ENCODE measurements around the gene KHK.
A peak's percentile ranks its signal among the peaks of the same experiment; 100 is the strongest.
"Not testable (repeated sequence)": the region's sequence is repeated elsewhere in the genome, so short reads cannot be mapped to it uniquely, and the experiment has no call there.

The KHK gene

GRCh38 chr2:27071990-27072830, 14.4 kb upstream of the KHK start:
- Mint-ChIP-seq H3K4me1 (ENCODE audit: low read depth) (peaks cover 79% of the 10 kb centered on the region), H3K27me3 (no peaks in the 10 kb centered on the region), H3K9me3 (no peaks in the 10 kb centered on the region), H3K36me3 (ENCODE audit: low read depth) (peaks cover 37% of the 10 kb centered on the region), H3K4me3 (peak overlapping the region; percentile 87), H3K27ac (peak overlapping the region; percentile 93)

DNA sequence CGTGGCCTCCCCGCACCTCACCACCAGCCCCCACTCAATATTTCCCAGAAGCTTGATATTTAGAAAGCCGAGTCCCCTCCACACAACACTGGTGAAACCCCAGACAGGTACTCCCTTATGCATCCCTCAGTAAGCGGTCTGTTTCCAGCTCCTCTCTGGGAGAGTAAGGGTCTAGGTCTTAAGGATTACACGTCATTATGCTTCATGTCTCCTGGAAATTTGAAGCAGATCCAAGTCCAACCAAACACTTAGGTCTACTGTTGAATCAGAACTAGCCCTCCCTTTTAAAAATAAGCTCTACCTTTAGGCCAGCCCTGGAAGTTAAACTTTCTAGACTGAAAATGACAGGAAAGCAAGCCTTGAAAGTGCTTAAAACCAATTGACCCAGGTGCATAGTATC, 13.7 kb upstream of the KHK start:
- Mint-ChIP-seq H3K4me1 (ENCODE audit: low read depth) (peaks cover 81% of the 10 kb centered on the region), H3K4me3 (peak overlapping the region; percentile 87), H3K27me3 (no peaks in the 10 kb centered on the region), H3K9me3 (no peaks in the 10 kb centered on the region), H3K27ac (peak overlapping the region; percentile 47), H3K36me3 (ENCODE audit: low read depth) (peaks cover 30% of the 10 kb centered on the region)

DNA sequence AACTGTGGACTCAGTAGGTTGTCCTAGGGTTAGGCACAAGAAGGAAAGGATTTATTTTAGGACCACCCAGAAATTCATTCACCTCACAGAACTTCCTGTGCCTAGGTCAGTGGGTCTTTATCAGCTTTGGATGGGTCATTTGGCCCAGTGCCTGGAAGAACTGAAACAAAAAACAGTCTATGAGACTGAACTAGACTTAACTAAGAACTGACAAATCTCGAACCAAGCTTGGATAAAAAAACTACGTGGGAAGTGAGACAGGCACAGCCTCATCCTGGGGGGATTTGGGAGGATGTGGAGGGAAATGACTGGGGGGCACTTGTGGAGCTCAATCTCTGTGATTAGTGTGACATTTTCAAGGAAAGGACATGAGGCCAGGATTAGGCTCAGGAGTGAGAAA, 12.8 kb upstream of the KHK start:
- Mint-ChIP-seq H3K27me3 (no peaks in the 10 kb centered on the region), H3K4me3 (no peak overlapping the region), H3K36me3 (ENCODE audit: low read depth) (peaks cover 22% of the 10 kb centered on the region), H3K27ac (peak overlapping the region; percentile 17), H3K4me1 (ENCODE audit: low read depth) (peaks cover 73% of the 10 kb centered on the region), H3K9me3 (no peaks in the 10 kb centered on the region)

GRCh38 chr2:27074738-27075565, 11.6 kb upstream of the KHK start:
- Mint-ChIP-seq H3K36me3 (ENCODE audit: low read depth) (peaks cover 10% of the 10 kb centered on the region), H3K4me1 (ENCODE audit: low read depth) (peaks cover 62% of the 10 kb centered on the region), H3K27me3 (no peaks in the 10 kb centered on the region), H3K9me3 (no peaks in the 10 kb centered on the region), H3K4me3 (peak overlapping the region; percentile 14), H3K27ac (peak overlapping the region; percentile 68)

DNA sequence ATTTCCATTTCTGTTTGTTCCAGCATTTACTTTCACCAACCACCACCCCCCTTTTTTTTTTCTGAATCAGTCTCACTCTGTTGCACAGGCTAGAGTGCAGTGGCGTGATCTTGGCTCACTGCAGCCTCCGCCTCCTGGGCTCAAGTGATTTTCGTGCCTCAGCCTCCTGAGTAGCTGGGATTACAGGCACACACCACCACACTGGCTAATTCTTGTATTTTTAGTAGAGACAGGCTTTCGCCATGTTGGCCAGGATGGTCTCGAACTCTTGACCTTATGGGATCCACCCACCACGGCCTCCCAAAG, 11.1 kb upstream of the KHK start:
- not testable (repeated sequence) for H3K27me3 Mint-ChIP-seq; H3K9me3 Mint-ChIP-seq; H3K36me3 Mint-ChIP-seq (ENCODE audit: low read depth)
- peak overlapping the region; percentile 68 for H3K27ac Mint-ChIP-seq
- H3K4me1 Mint-ChIP-seq (ENCODE audit: low read depth) = peaks cover 61% of the 10 kb centered on the region
- peak overlapping the region; percentile 14 for H3K4me3 Mint-ChIP-seq

- Mint-ChIP-seq H3K27me3 (no peaks in the 10 kb centered on the region), H3K4me1 (ENCODE audit: low read depth) (peaks cover 64% of the 10 kb centered on the region), H3K27ac (peak overlapping the region; percentile 60), H3K4me3 (no peak overlapping the region), H3K9me3 (no peaks in the 10 kb centered on the region), H3K36me3 (ENCODE audit: low read depth) (no peaks in the 10 kb centered on the region)
Measured at GRCh38 chr2:27076323-27076722, 10.2 kb upstream of the KHK start.

DNA sequence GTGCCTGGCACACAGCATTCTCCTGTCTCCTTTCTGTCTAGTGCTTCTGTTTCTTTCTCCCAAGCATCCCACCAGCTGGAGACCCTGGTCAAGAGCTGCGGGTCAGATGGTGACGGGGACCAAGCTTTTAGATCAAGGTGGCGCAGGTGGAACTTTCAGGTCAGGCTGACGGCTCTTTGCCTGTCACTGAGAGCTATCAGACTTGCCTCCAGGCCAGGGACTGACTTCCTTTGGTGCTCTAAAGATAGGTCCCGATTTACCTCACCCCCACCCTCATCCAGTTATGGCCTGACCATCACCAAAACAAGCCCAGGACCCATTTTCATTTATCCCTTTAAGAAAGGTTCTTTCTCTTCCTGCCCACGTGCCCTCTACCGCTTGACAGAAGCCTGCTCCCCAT, 9.3 kb upstream of the KHK start:
- Mint-ChIP-seq H3K27ac (no peak overlapping the region), H3K9me3 (no peaks in the 10 kb centered on the region), H3K36me3 (ENCODE audit: low read depth) (no peaks in the 10 kb centered on the region), H3K4me3 (no peak overlapping the region), H3K27me3 (no peaks in the 10 kb centered on the region), H3K4me1 (ENCODE audit: low read depth) (peaks cover 66% of the 10 kb centered on the region)

DNA sequence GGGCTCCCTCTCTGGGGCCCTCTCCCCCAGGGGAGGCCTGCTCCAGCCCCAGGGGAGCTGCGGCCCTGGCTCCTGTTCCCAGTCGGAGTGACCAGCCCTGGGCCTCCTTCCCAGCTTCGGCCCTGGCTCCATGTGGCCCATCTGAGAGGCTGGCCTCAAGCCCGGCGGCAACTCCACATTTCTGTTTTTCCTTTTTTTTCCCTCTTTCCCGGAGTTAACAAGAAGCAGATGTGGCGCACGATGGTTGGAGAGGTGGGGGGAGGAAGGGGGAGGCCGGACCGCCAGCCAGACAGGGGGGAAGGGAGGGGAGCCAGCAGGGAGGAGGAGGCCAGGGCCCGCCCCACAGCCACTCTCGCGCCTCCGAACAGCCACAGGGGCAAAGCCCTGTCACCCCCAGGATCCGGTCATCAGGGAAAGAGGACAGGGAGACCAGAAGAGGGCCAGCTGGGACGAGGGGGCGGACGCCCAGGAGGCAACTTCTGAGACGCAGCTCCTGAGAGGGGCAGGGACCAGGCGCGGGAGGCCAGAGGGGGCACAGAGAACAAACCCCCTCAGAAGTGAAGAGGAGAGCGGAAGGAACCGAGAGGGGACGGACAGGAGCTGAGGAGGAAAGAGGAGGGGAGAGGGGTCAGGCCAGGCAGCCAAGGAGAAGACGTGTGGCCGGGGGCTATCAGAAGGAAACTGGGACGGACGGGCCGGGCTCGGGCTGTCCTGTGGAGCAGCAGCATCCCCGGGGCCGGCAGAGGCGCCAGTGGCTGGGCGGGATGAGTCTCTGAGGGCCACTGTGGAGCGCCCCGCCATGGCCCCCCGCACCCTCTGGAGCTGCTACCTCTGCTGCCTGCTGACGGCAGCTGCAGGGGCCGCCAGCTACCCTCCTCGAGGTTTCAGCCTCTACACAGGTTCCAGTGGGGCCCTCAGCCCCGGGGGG, 8.0 kb upstream of the KHK start, which contains the start of gene EMILIN1:
EMILIN1 (plus strand) TSS at position 349 of the 928 bp plus-strand sequence; CDS start at position 800, 451 bp downstream.
- peaks cover 55% of the 10 kb centered on the region for H3K4me1 Mint-ChIP-seq (ENCODE audit: low read depth)
- no peak within 1 kb of the TSS for H3K27ac Mint-ChIP-seq
- no peak within 1 kb of the TSS for H3K4me3 Mint-ChIP-seq
- no peaks in the 10 kb centered on the region for H3K9me3 Mint-ChIP-seq
- no peaks in the 10 kb centered on the region for H3K36me3 Mint-ChIP-seq (ENCODE audit: low read depth)
- H3K27me3 Mint-ChIP-seq = no peaks in the 10 kb centered on the region

DNA sequence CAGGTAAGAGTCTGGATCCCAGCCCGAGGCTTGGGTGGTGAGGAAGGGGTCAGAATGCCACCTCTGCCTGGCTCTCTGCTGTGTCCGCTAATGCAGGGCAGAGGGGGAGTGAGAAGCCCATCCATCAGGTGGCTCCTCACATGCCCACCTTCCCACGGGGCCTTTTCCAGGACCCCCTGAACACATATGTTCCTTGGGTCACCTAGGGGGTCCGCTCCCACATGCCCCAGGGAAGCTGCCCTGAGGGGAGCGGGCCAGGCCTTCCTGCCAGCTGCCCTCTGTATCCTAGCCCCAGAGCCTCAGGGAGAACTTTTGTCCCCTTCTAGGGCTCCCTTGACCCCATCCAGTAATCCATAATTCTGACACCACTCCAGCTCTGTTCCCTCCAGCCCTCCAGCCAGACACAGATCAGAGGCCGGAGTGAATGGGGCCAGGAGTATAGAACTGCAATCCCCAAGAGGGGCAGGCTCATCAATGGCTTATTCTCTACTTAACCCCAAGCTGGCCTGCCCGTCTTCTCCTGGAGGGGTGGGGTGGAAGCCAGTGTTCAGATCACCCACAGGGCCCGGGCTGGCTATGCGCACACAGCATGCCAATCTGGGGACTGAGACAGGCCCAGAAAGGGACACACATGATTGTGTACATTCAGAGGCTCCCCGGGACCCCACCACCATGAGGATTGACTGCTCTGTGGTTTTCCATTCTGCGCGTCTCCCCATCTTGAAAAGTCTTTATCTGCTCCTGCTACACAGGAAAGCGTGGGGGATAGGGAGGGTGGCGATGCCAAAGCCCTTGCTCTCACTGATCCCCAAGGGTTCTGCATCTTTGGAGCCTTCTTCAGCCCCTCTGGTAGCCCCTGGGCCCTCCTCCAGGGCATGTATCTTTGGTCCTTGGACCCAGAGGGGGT, 7.1 kb upstream of the KHK start:
- H3K9me3 Mint-ChIP-seq = no peaks in the 10 kb centered on the region
- H3K27ac Mint-ChIP-seq = no peak overlapping the region
- no peak overlapping the region for H3K4me3 Mint-ChIP-seq
- H3K36me3 Mint-ChIP-seq (ENCODE audit: low read depth) = no peaks in the 10 kb centered on the region
- H3K4me1 Mint-ChIP-seq (ENCODE audit: low read depth) = peaks cover 45% of the 10 kb centered on the region
- no peaks in the 10 kb centered on the region for H3K27me3 Mint-ChIP-seq

- Mint-ChIP-seq H3K4me3 (peak overlapping the region; percentile 53), H3K36me3 (ENCODE audit: low read depth) (no peaks in the 10 kb centered on the region), H3K4me1 (ENCODE audit: low read depth) (peaks cover 41% of the 10 kb centered on the region), H3K9me3 (no peaks in the 10 kb centered on the region), H3K27ac (peak overlapping the region; percentile 36), H3K27me3 (no peaks in the 10 kb centered on the region)
Measured at GRCh38 chr2:27080140-27080469, 6.5 kb upstream of the KHK start.

DNA sequence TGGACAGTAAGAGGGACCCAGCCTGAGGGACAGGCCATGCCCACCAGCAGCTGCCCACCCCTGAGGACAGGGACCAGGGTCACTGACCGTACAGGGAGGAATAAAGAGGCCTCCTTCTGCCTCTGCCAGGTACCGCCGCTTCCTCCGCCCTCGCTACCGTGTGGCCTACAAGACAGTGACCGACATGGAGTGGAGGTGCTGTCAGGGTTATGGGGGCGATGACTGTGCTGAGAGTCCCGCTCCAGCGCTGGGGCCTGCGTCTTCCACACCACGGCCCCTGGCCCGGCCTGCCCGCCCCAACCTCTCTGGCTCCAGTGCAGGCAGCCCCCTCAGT, 6.0 kb upstream of the KHK start:
- no peaks in the 10 kb centered on the region for H3K27me3 Mint-ChIP-seq
- H3K4me3 Mint-ChIP-seq = peak overlapping the region; percentile 81
- peak overlapping the region; percentile 98 for H3K27ac Mint-ChIP-seq
- peaks cover 41% of the 10 kb centered on the region for H3K4me1 Mint-ChIP-seq (ENCODE audit: low read depth)
- no peaks in the 10 kb centered on the region for H3K9me3 Mint-ChIP-seq
- H3K36me3 Mint-ChIP-seq (ENCODE audit: low read depth) = no peaks in the 10 kb centered on the region

DNA sequence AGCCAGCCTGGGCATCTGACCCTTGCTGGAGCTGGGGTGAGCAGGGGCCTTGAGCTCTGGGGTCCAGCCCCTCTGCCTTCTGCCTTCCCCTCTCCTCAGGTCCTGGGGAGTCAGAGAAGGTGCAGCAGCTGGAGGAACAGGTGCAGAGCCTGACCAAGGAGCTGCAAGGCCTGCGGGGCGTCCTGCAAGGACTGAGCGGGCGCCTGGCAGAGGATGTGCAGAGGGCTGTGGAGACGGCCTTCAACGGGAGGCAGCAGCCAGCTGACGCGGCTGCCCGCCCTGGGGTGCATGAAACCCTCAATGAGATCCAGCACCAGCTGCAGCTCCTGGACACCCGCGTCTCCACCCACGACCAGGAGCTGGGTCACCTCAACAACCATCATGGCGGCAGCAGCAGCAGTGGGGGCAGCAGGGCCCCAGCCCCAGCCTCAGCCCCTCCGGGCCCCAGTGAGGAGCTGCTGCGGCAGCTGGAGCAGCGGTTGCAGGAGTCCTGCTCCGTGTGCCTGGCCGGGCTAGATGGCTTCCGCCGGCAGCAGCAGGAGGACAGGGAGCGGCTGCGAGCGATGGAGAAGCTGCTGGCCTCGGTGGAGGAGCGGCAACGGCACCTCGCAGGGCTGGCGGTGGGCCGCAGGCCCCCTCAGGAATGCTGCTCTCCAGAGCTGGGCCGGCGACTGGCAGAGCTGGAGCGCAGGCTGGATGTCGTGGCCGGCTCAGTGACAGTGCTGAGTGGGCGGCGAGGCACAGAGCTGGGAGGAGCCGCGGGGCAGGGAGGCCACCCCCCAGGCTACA, 4.4 kb upstream of the KHK start:
- no peaks in the 10 kb centered on the region for H3K36me3 Mint-ChIP-seq (ENCODE audit: low read depth)
- peaks cover 36% of the 10 kb centered on the region for H3K4me1 Mint-ChIP-seq (ENCODE audit: low read depth)
- H3K9me3 Mint-ChIP-seq = no peaks in the 10 kb centered on the region
- H3K27me3 Mint-ChIP-seq = no peaks in the 10 kb centered on the region
- H3K4me3 Mint-ChIP-seq = peak overlapping the region; percentile 81
- H3K27ac Mint-ChIP-seq = peak overlapping the region; percentile 98

DNA sequence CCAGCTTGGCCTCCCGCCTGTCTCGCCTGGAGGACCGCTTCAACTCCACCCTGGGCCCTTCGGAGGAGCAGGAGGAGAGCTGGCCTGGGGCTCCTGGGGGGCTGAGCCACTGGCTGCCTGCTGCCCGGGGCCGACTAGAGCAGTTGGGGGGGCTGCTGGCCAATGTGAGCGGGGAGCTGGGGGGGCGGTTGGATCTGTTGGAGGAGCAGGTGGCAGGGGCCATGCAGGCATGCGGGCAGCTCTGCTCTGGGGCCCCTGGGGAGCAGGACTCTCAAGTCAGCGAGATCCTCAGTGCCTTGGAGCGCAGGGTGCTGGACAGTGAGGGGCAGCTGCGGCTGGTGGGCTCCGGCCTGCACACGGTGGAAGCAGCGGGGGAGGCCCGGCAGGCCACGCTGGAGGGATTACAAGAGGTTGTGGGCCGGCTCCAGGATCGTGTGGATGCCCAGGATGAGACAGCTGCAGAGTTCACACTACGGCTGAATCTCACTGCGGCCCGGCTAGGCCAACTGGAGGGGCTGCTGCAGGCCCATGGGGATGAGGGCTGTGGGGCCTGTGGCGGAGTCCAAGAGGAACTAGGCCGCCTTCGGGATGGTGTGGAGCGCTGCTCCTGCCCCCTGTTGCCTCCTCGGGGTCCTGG, 3.7 kb upstream of the KHK start:
- Mint-ChIP-seq H3K4me3 (no peak overlapping the region), H3K36me3 (ENCODE audit: low read depth) (no peaks in the 10 kb centered on the region), H3K27ac (no peak overlapping the region), H3K27me3 (no peaks in the 10 kb centered on the region), H3K4me1 (ENCODE audit: low read depth) (peaks cover 41% of the 10 kb centered on the region), H3K9me3 (no peaks in the 10 kb centered on the region)

All from stimulated activated naive CD8-positive, alpha-beta T cell treated with anti-CD3 and anti-CD28 coated beads, Interleukin-15, Interleukin-2, amounts not matched to agents 100 ng/mL and 50 ng/mL, for 24 hours (primary cell).